ENCODE results near the gene SYN1.

SYN1 gene

DNA sequence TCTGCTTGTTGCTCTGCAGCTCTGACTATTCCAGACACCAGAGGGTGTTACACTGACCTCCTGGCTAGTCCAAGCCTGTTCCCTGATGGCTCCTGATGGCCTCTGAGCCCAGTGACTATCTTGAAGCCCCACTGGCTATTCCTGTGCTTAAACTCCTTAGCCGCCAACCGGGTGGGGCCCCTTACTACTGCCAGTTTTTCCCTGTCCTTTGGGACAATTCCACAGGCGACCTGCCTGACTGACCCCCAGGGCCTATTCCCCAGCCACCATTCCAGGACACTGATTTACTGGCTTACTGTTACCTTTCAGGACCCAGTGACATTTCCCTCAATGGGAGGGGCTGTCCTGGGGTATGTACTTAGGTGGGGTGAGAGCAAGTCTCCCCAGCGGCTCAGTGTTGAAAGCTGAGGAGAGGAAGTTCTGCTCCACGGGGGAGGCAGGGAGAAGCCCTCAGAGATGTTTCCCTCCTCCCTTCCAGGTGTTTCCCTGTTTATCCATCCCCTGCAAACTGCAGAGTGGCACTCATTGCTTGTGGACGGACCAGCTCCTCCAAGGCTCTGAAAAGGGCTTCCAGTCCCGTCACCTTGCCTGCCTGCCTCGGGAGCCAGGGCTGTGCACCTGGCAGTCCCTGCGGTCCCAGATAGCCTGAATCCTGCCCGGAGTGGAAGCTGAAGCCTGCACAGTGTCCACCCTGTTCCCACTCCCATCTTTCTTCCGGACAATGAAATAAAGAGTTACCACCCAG, 33.4 kb downstream of the SYN1 start:
- no peak for DNase-seq (ENCODE audit: low read depth, low spot score)
- POLR2A ChIA-PET = no interaction called here
- H3K4me3 ChIP-seq (ENCODE audit: low read depth, low read length) = no peak overlapping the region
- TF ChIP-seq, protein P1, sequence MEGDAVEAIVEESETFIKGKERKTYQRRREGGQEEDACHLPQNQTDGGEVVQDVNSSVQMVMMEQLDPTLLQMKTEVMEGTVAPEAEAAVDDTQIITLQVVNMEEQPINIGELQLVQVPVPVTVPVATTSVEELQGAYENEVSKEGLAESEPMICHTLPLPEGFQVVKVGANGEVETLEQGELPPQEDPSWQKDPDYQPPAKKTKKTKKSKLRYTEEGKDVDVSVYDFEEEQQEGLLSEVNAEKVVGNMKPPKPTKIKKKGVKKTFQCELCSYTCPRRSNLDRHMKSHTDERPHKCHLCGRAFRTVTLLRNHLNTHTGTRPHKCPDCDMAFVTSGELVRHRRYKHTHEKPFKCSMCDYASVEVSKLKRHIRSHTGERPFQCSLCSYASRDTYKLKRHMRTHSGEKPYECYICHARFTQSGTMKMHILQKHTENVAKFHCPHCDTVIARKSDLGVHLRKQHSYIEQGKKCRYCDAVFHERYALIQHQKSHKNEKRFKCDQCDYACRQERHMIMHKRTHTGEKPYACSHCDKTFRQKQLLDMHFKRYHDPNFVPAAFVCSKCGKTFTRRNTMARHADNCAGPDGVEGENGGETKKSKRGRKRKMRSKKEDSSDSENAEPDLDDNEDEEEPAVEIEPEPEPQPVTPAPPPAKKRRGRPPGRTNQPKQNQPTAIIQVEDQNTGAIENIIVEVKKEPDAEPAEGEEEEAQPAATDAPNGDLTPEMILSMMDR (IDR thresholded peaks at IDR 0.05; ENCODE audit: insufficient read depth, low read length, missing control alignments) = no peak
- CTCF ChIA-PET = no interaction called here

DNA sequence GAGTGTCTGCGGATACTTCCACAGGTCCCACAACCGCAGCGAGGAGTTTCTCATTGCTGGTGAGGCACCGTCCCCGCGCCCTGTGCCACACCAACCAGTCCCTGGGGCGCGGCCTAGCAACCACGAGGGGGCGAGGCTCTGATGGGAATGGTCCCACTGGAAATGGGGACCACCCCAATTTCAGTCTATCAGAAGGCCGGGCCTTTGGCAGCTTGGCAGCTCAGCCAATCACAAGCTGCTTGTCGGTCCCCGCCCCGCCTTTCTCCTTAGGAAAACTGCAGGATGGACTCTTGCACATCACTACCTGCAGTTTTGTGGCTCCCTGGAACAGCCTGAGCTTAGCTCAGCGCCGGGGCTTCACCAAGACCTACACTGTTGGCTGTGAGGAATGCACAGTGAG, 34.4 kb downstream of the SYN1 start:
- POLR2A ChIA-PET = no interaction called here
- no peak overlapping the region for H3K4me3 ChIP-seq (ENCODE audit: low read depth, low read length)
- TF ChIP-seq, protein P1 (IDR thresholded peaks at IDR 0.05; ENCODE audit: insufficient read depth, low read length, missing control alignments) = no peak
- no peak for DNase-seq (ENCODE audit: low read depth, low spot score)
- CTCF ChIA-PET = no interaction called here

DNA sequence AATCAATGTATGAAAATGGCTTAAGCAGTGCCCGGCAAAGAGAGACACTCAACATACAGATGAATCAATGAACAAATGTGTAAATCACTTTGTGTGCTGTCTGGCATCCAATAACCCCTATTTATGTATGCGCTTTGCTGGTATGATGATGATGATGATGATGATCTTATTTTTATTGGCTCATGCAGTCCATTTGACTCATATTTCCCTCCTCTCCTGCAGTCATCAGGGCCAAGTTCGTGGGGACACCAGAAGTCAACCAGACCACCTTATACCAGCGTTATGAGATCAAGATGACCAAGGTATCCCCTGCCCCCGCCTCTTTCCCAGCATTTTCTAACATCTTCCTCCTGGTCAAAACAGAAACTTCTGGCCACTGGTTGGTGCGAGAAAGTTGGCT, 34.9 kb downstream of the SYN1 start:
- TF ChIP-seq, protein P1 (IDR thresholded peaks at IDR 0.05; ENCODE audit: insufficient read depth, low read length, missing control alignments) = no peak
- H3K4me3 ChIP-seq (ENCODE audit: low read depth, low read length) = no peak overlapping the region; the same call in 1 of the 2 replicates
- POLR2A ChIA-PET = no interaction called here
- CTCF ChIA-PET = no interaction called here
- no peak for DNase-seq (ENCODE audit: low read depth, low spot score)

DNA sequence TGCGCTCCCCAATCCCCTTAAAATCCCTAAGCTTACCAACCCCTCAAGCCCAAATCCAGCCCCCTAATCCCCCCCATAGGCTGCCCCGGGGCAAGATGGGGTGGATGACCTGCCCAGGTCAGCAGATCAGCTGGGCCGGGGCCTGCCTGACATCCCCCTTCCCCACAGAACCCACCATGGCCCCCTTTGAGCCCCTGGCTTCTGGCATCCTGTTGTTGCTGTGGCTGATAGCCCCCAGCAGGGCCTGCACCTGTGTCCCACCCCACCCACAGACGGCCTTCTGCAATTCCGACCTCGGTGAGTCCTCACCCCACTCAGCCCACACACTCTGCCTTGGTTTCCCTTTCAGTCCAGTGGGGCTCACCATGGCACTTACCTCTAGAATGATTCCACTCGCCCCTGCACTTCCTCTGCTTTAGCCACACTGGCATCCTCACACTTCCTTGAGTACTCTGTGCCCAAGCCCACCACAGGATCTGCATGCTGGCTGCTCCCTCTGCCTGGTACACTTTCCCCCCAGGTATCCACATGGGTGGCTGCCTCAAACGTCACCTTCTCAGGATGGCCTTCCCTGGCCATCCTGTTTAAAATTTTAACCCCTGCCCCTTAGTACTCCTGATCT, 36.3 kb downstream of the SYN1 start:
- ChIA-PET CTCF (no interaction called here), POLR2A (interaction anchor here (0.7 to 1.7 kb wide), 2 partner anchors 10 to 1868 kb away, joined by 3 to 5 read pairs; no protein-coding TSS in a partner anchor)
- no peak for DNase-seq (ENCODE audit: low read depth, low spot score)
- TF ChIP-seq, protein P1 (IDR thresholded peaks at IDR 0.05; ENCODE audit: insufficient read depth, low read length, missing control alignments) = no peak
- peak overlapping the region; percentile 76 for H3K4me3 ChIP-seq (ENCODE audit: low read depth, low read length)

DNA sequence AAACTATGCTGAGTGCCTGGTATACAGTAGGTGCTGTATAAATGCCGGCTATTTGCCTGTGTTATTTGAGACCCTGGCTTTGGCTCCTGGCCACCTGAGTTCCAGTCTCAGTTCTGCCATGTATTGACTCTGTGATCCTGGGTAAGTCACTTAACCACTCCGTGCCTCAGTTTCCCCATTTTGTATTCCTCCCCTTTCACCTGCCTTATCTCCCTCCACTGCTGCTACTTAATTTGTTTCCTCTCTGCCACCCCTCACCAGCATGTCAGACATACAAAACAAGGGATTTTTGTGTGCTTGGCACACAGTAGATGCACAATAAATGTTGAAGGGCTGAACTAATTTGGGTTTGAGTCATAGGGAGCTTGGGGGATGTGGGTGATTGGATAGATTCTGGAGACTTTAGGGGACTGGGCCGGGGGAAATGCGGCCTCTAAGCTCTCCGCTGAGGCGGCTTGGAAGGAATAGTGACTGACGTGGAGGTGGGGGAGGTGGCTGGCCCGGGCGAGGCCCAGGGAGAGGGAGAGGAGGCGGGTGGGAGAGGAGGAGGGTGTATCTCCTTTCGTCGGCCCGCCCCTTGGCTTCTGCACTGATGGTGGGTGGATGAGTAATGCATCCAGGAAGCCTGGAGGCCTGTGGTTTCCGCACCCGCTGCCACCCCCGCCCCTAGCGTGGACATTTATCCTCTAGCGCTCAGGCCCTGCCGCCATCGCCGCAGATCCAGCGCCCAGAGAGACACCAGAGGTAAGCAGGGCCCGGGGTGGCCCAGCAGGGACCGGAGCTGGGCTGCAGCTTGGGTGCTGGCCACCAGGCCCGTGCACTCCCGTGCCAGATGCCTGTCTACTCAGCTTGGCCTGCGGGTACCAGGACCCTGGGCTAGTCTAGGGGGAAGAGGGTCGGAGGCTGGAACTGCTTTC, 37.7 kb downstream of the SYN1 start, which contains the start of gene TIMP1:
Gene TIMP1 (plus strand): TSS at position 706 of the 917 bp plus-strand sequence. CDS start 980 bp downstream, outside the sequence.
- H3K4me3 ChIP-seq (ENCODE audit: low read depth, low read length) = peak within 1 kb of the TSS; percentile 76
- POLR2A ChIA-PET = interaction anchor here (0.6 to 1.7 kb wide), 4 partner anchors 8 to 173 kb away, joined by 3 to 5 read pairs (median 4); no protein-coding TSS in a partner anchor
- TF ChIP-seq, protein P1 (IDR thresholded peaks at IDR 0.05; ENCODE audit: insufficient read depth, low read length, missing control alignments) = no peak
- CTCF ChIA-PET = interaction anchor here (1.1 kb wide), 1 partner anchor 63 kb away, joined by 4 read pairs; no protein-coding TSS in a partner anchor
- peak; percentile 52 for DNase-seq (ENCODE audit: low read depth, low spot score)

Measured in AG04449 (cell line).